Psoas muscle (tissue), 8 donors: Measurements from ENCODE around the gene PID1. TPM values are rescaled to one million over a fixed set of nuclear protein-coding genes. Genes with fewer than 3 reads are reported as not detected.

Experiments used
- ATAC-seq, 4 donors: fragments of 200-7000 bp; cut with Tn5 transposase; one replicate each; pipeline ENCODE4 v1.9.1; 2020; ENCODE audit warnings: moderate library complexity in 3 of 4, mild to moderate bottlenecking in 2 of 4
- DNase-seq, 2 donors: peaks; one replicate each; pipeline ENCODE4 v3.0.0-alpha.2; 2020
- H3K27ac ChIP-seq: fragments of 200-600 bp; one replicate; pipeline ENCODE4 v1.8.0; 2022
- H3K27me3 ChIP-seq, 3 donors: fragments of 200-600 bp in 1 of 3; one replicate each; pipeline versions ENCODE4 v1.6.1 to v1.8.0; 2013 to 2022; ENCODE audit warnings: low read length in 2 of 3, mild to moderate bottlenecking in 2 of 3, moderate library complexity in 1 of 3; ENCODE audit not compliant: insufficient read depth in 3 of 3
- H3K36me3 ChIP-seq, 2 donors: fragments of 200-600 bp in 1 of 2; one replicate each; pipeline versions ENCODE4 v1.6.1 to v1.8.0; 2013 to 2022; ENCODE audit warnings: low read depth in 1 of 2, mild to moderate bottlenecking in 1 of 2, moderate library complexity in 1 of 2; ENCODE audit not compliant: insufficient read depth in 1 of 2
- H3K4me1 ChIP-seq: fragments of 200-600 bp; one replicate; pipeline ENCODE4 v1.8.0; 2022
- H3K4me3 ChIP-seq: fragments of 200-600 bp; one replicate; pipeline ENCODE4 v1.8.0; 2022; ENCODE audit warnings: mild to moderate bottlenecking
- H3K9me3 ChIP-seq: fragments of 200-600 bp; one replicate; pipeline ENCODE4 v1.8.0; 2022
- CTCF ChIP-seq: fragments of 200-600 bp; IDR thresholded peaks from one replicate; pipeline ENCODE4 v1.8.0; 2022; ENCODE audit warnings: antibody characterized with exemption
- WGBS, 3 donors: extraction: QIAGEN DNeasy Blood & Tissue Kit; methylation state at CpG; one replicate each; pipeline versions ENCODE4 v1.1.6 to v1.1.7; 2013; 5-methylcytosine and 5-hydroxymethylcytosine counted together
- intact Hi-C, 2 donors: fragments of 100-400 bp; cut with DNase I; formaldehyde crosslinking; loops; one replicate each; pipeline versions ENCODE4 v1.11.0 to v1.14.2; 2022
- polyA plus RNA-seq, 3 donors: library from polyadenylated mRNA; stranded (reverse); fragments of 200-250 nt; gene quantifications; one replicate each; pipeline ENCODE4 v1.2.3, GENCODE V29; 2013
- total RNA-seq, 4 donors: library from RNA; stranded (reverse); fragmentation: NEBNext Ultra II Directional in 2 of 4; extraction: Animal tissue kit (Norgen Biotek cat#: 25700) in 2 of 4; gene quantifications; one replicate each; pipeline versions ENCODE4 v1.2.1 to v1.2.4, GENCODE V29; 2021 to 2023
- donor health status: healthy with polysubstance abuse.
- donor health status: DM: no; HTN: no; CAD: no; lungs with moderate emphysema.
- donor health status: Bipolar disorder and iron deficiency.
- donor health status: healthy.
- donor health status: DM: yes; HTN: yes; CAD: no.
- donor health status: DM: no; HTN: no; CAD: no.
- donor health status: DM: no; HTN: no; CAD: no.
- donor health status: DM: yes; HTN: yes; CAD: no.

Gene PID1
- total and polyA plus RNA-seq, 7 donors, result 4.3 to 10.6 (median 6.6) TPM

GRCh38 chr2:229221641-229222040 is 49.4 kb downstream of the PID1 start:
- H3K4me3 ChIP-seq, result no peak overlapping the region
- H3K4me1 ChIP-seq, result no peaks in the 10 kb centered on the region
- no peaks in the 10 kb centered on the region for H3K36me3 ChIP-seq
- no peak for TF ChIP-seq CTCF
- no peak for ATAC-seq
- 74 to 92% (median 84%) methylated on average over 3 of the region's 3 CpGs for WGBS, 3 donors
- no peak for DNase-seq
- intact Hi-C loops, result no loop called here
- H3K27ac ChIP-seq, result no peak overlapping the region
- no peaks in the 10 kb centered on the region for H3K9me3 ChIP-seq
- no peaks in the 10 kb centered on the region for H3K27me3 ChIP-seq

- Histone ChIP-seq H3K27ac (no peak overlapping the region), H3K4me3 (no peak overlapping the region), H3K4me1 (no peaks in the 10 kb centered on the region), H3K27me3 (no peaks in the 10 kb centered on the region), H3K9me3 (no peaks in the 10 kb centered on the region), H3K36me3 (no peaks in the 10 kb centered on the region)
- intact Hi-C loops, result no loop called here
- TF ChIP-seq CTCF, result no peak
- WGBS, 3 donors, result 59 to 69% (median 61%) methylated on average over 4 of the region's 4 CpGs
- DNase-seq, result no peak
- ATAC-seq, result no peak
Measured at GRCh38 chr2:229220254-229220653, 50.8 kb downstream of the PID1 start.

GRCh38 chr2:229218329-229218921 is 52.7 kb downstream of the PID1 start:
- Histone ChIP-seq H3K4me1 (no peaks in the 10 kb centered on the region), H3K27me3 (no peaks in the 10 kb centered on the region), H3K9me3 (no peaks in the 10 kb centered on the region), H3K4me3 (no peak overlapping the region), H3K36me3 (no peaks in the 10 kb centered on the region), H3K27ac (no peak overlapping the region)
- no peak for TF ChIP-seq CTCF
- ATAC-seq (no peak), DNase-seq (no peak)
- intact Hi-C loops, result no loop called here
- 76 to 86% (median 86%) methylated on average over 3 of the region's 3 CpGs for WGBS, 3 donors

- no peak for ATAC-seq
- intact Hi-C loops, result no loop called here
- Histone ChIP-seq H3K27ac (no peak overlapping the region), H3K4me3 (no peak overlapping the region), H3K4me1 (no peaks in the 10 kb centered on the region), H3K36me3 (no peaks in the 10 kb centered on the region), H3K9me3 (no peaks in the 10 kb centered on the region), H3K27me3 (no peaks in the 10 kb centered on the region)
- no peak for DNase-seq
- 0% methylated on average over 1 of the region's 1 CpG for WGBS, 3 donors
- TF ChIP-seq CTCF, result no peak
Measured at GRCh38 chr2:229212241-229212640, 58.8 kb downstream of the PID1 start.

- DNase-seq (no peak), ATAC-seq (no peak)
- no peak for TF ChIP-seq CTCF
- Histone ChIP-seq H3K36me3 (no peaks in the 10 kb centered on the region), H3K4me1 (no peaks in the 10 kb centered on the region), H3K9me3 (no peaks in the 10 kb centered on the region), H3K27ac (no peak overlapping the region), H3K27me3 (no peaks in the 10 kb centered on the region), H3K4me3 (no peak overlapping the region)
- WGBS, 3 donors, result 78 to 85% (median 83%) methylated on average over 4 of the region's 4 CpGs
- intact Hi-C loops, result no loop called here
Measured at GRCh38 chr2:229210641-229211040, 60.4 kb downstream of the PID1 start.
